ENCODE data around the gene CFAP100.

Gene CFAP100

GRCh38 chr3:126364130-126364695 lies 30.5 kb upstream of the CFAP100 start:
- H3K4me3 ChIP-seq (ENCODE audit: low read length) = no peak overlapping the region
- TF ChIP-seq ZNF274 (IDR thresholded peaks at IDR 0.05; ENCODE audit: low read depth, low read length) = no peak

- TF ChIP-seq ZNF274 (IDR thresholded peaks at IDR 0.05; ENCODE audit: low read depth, low read length) = no peak
- no peak overlapping the region for H3K4me3 ChIP-seq (ENCODE audit: low read length)
Observed at GRCh38 chr3:126364731-126365301, 29.9 kb upstream of the CFAP100 start.

GRCh38 chr3:126365351-126366277 lies 29.1 kb upstream of the CFAP100 start:
- no peak for TF ChIP-seq ZNF274 (IDR thresholded peaks at IDR 0.05; ENCODE audit: low read depth, low read length)

GRCh38 chr3:126367316-126367805 lies 27.3 kb upstream of the CFAP100 start:
- no peak overlapping the region for H3K4me3 ChIP-seq (ENCODE audit: low read length)
- no peak for TF ChIP-seq ZNF274 (IDR thresholded peaks at IDR 0.05; ENCODE audit: low read depth, low read length)

More at GRCh38 chr3:126365351-126366277, 29.1 kb upstream of the CFAP100 start:
- no peak overlapping the region for H3K4me3 ChIP-seq (ENCODE audit: low read length)

- no peak overlapping the region for H3K4me3 ChIP-seq (ENCODE audit: low read length)
- TF ChIP-seq ZNF274 (IDR thresholded peaks at IDR 0.05; ENCODE audit: low read depth, low read length) = no peak
Observed at GRCh38 chr3:126369490-126369889, 25.2 kb upstream of the CFAP100 start.

- H3K4me3 ChIP-seq (ENCODE audit: low read length) = no peak overlapping the region
- TF ChIP-seq ZNF274 (IDR thresholded peaks at IDR 0.05; ENCODE audit: low read depth, low read length) = no peak
Observed at GRCh38 chr3:126370055-126370454, 24.7 kb upstream of the CFAP100 start.

- TF ChIP-seq ZNF274 (IDR thresholded peaks at IDR 0.05; ENCODE audit: low read depth, low read length) = no peak
- H3K4me3 ChIP-seq (ENCODE audit: low read length) = no peak overlapping the region
Observed at GRCh38 chr3:126370606-126371005, 24.1 kb upstream of the CFAP100 start.

- H3K4me3 ChIP-seq (ENCODE audit: low read length) = no peak overlapping the region
- no peak for TF ChIP-seq ZNF274 (IDR thresholded peaks at IDR 0.05; ENCODE audit: low read depth, low read length)
Observed at GRCh38 chr3:126371096-126371705, 23.5 kb upstream of the CFAP100 start.

- H3K4me3 ChIP-seq (ENCODE audit: low read length) = no peak overlapping the region
- no peak for TF ChIP-seq ZNF274 (IDR thresholded peaks at IDR 0.05; ENCODE audit: low read depth, low read length)
Observed at GRCh38 chr3:126372413-126373145, 22.1 kb upstream of the CFAP100 start.

GRCh38 chr3:126373146-126373613 lies 21.5 kb upstream of the CFAP100 start:
- no peak for TF ChIP-seq ZNF274 (IDR thresholded peaks at IDR 0.05; ENCODE audit: low read depth, low read length)
- H3K4me3 ChIP-seq (ENCODE audit: low read length) = no peak overlapping the region

GRCh38 chr3:126373682-126374601 lies 20.8 kb upstream of the CFAP100 start:
- no peak for TF ChIP-seq ZNF274 (IDR thresholded peaks at IDR 0.05; ENCODE audit: low read depth, low read length)
- no peak overlapping the region for H3K4me3 ChIP-seq (ENCODE audit: low read length)

- H3K4me3 ChIP-seq (ENCODE audit: low read length) = no peak overlapping the region
- TF ChIP-seq ZNF274 (IDR thresholded peaks at IDR 0.05; ENCODE audit: low read depth, low read length) = no peak
Observed at GRCh38 chr3:126375835-126376331, 18.8 kb upstream of the CFAP100 start.
